HG03457 (cell line): ENCODE results near the gene KCNIP4.

ENCODE experiments used
- ATAC-seq: cut with Tn5 transposase; IDR thresholded peaks from one replicate; pipeline ENCODE4 v1.9.1; 2021; ENCODE audit warnings: moderate number of reproducible peaks; ENCODE audit not compliant: unreplicated experiment

KCNIP4 gene

DNA sequence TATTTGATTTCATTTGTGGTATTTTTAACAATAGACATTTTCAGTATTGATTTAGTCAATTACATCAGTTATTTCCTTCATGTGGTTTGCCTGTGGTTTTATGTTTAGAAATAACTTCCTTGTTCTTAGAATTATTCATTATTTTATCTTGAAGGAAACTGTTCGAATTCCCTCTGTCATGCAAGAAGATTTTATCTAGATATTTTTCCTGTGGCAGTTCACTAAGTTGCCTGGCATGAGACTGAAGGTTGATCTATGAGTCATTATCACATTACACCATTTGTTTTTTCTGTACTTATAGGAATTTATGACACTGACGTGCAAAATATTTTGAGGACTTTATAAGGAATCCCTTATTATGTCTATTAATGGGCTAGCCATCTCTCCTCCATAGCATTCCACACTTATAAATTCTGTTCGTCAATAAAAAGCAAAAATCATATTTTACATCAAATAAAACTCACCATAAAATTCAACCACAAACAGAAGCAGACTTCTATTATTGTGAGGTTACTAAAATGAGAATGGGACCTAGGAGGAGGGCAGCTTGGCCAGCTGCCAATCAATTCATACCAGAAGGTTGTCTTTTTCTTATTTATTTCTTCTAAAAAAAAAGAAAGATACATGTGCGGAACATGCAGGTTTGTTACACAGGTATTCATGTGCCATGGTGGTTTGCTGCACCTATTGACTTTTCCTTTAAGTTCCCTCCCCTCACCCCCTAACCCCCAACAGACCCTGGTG is 179.0 kb downstream of the KCNIP4 start:
- ATAC-seq: no peak

DNA sequence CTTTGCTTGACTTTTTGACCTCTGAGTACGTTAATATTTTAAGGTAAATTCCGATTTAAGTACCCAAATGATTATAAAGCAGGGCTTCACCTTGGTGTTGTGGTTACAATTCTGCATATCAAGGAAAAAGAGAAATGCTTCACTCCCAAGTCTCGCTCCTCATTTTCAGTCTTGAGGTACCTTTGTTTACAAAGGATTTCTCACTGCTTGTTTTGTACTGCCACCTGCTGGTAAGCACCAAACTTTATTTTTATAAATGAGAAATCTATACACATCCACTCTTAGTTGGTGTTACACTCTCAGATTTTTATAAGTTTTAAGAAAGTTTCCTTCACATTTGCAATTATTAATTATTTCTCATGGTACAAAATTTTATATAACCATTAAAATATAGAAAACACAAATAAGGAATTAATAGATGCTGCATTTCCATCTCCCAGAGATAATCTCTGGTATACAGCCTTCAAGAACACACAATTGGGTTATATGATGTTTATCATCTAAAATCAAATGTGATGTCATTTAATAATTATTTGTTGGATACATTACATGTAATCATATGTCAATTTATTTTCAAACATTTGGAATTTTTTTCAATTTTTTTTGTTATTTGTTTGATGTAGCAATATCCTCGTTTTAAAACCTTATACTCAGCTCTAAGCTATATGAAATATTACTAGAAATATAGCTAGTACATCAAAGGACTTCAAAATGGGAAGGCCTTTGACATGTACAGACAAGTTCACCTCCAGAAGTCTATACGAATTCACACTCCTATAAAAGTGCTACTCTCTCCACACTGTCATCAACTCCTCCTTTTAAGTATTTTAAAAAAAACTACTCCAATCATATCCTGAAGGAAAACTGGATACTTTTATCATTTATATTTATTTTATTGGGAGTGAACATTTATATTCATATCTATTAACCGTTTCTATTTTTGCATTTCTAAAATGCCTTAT is 179.9 kb downstream of the KCNIP4 start:
- ATAC-seq: no peak

DNA sequence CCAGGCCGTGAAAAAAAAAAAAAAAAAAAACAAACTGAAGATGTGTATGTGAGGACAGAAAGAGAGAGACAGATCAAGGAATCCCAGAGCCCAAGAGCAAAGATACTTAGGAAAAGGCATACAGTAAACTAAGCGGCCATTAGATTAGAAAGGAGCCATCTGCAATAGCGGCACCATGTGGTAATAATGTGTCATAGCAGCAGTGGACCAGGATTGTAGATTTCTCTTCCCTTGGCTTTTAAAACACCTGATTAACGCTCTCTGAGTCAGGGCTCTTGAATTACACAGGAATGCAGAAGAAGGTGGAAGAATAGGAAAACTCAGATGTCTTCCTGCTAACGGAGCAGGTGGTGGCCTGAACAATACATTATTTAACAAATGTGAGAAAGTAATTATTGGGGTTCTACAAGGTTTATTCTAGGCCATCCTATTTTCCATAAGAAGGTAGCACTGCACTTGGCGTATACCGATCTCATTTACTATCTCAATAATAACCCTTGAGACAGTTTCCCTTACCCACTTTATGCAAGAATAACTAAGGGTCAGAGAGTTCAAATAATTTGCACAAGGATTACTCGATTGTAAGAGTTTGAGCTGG is 182.7 kb downstream of the KCNIP4 start:
- peak; percentile 62 for ATAC-seq

DNA sequence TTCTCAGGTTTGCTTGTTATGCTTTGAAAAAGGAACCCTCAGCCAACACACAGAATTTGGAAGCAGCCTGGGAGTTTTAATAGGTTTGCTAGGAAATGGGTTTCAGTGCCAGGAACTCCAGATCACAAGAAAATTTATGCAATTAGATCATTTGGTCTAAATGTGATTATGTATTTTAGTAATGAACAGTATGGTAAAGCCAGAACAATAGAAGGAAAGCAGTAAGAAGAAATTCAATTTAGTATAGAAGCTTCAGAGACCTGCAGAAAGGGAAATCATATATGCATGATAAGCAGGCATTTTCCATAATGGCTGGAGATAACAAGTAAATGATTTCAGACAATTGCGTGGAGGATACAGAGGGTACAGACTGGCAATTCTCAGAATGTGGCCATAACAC is 184.7 kb downstream of the KCNIP4 start:
- ATAC-seq: no peak

DNA sequence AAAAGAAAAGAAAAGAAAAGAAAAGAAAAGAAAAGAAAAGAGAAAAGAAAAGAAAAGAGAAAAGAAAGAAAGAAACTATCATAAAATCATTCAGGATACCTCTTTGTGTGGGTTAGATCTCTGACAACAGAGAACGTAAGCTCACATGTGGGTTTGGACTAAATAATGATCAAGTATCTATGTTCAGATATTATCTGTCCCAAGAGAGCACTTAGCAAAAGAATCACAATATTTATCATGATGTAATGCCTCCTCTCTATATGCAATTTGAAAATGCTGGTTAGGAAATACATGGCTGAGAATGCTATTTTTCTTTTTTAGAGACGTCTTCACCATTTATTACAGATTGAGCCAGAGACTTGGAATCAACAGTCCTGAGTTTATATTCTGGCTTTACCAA is 191.3 kb downstream of the KCNIP4 start:
- ATAC-seq: no peak

DNA sequence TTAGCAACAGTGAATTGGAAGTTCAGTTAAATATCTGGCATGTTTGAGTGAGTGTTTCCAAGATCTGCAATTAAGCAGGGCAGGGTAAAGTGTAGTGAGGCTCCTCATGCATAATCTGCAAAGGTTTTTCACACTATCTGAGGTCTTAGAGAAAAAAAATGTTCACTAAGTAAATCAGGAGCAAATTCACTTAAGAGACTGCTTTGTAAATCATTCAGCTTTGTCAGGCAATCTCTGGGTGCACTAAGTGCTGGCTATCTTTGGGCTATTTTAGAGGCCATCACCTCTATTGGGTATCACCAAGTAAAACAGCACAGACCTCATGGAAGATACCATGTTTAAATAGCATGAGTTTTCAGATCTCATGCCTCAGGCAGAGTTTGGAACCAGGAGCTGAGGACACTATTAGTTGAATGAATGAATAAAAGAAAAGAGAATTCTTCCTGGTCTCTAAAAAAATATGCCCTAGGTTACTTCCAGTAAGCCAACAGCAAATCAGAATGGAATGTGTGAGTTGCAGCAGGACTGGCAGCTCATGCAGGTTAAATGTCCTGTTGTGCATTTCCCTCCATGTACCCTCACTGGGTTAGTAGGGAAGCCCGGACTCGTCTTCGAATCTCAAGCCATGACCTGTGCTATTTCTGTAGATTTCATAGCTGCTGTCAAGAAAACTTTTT is 195.3 kb downstream of the KCNIP4 start:
- ATAC-seq: no peak

DNA sequence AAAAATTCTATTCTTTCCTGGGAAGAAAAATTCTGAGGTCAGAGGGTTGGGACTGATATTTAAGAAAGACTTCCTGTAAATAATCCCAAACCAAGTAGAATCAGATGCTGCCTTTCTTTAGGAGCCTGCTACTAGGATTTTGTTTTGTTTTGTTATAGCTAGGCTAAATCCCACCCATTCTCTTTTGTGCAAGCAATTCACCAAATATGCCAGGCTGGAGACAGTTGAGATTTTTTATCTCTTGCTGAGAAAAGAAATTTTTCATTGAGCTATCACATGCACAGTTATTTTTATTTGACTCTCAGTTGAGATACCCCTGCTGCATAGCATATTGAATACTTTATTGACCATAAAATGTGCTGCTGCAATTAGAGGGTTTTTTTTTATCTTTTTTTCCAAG is 196.0 kb downstream of the KCNIP4 start:
- no peak for ATAC-seq

DNA sequence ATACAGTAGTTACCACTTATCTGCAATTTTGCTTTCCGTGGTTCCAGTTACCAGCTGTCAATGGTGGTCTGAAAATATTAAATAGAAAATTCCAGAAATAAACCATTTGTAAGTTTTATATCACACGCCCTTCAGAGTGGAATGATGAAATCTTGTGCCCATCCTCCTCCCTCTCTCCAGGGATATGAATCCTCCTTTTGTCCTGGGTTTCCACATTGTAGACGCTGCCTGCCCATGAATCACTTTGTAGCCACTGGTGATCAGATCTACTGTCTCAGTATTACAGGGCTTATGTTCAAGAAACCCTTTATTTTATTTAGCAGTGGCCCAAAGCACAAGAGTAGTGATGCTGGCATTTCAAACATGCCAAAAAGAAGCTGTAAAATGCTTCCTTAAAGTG is 198.6 kb downstream of the KCNIP4 start:
- no peak for ATAC-seq

DNA sequence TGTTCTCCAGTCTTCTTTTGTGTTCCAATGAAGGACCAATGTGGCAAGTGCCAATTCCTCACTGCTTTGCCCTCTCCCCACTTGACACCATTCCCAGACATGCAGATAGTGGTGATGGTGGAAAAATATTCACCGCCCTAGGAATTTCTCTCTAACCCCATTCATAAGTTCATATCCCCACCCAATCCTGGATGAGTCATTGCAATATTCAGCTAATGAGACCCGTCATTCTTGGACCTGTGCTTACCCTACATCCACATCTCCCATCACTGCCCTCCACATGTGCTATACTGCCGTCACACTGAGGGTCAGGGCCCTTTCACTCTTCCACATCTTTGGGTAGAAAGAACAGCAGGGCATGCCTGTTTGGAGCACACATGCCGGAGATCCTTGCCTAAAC is 199.2 kb downstream of the KCNIP4 start:
- ATAC-seq: no peak

DNA sequence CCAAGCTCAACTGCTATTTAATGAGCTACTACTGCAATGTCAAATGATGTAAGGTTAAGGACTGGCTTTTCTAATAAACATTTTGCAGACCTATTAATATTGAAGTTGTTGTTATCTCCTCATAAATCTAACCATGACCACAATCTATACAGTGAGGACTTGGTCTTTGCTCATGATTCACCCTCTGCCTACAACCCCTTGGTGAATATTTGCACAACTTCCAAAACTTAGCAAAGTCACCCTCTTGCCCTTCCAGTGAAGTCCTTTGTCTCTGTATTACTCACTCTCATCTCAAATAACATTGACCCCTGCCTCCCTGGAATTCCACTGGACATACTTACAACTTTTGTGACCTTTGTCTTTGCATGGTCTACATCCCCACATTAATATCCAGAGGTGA is 204.5 kb downstream of the KCNIP4 start:
- no peak for ATAC-seq

DNA sequence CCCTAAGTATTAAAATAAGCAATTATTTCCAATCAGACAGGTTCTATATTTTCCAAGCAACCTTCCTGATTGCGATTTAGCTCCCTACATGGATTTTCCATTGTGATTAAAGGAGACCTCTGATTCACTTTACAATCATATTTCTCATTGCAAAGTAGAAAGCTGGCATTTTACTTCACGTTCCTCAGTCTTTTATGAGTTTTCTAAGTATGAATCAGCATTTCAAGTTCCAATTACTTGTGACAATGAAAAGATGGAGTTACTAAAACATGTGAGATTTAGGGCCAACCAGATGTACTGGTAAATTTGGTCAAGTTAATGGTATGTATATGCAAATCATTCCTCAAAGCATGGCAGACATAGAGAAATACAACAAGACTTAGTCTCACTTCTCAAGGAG is 206.2 kb downstream of the KCNIP4 start:
- ATAC-seq: no peak

DNA sequence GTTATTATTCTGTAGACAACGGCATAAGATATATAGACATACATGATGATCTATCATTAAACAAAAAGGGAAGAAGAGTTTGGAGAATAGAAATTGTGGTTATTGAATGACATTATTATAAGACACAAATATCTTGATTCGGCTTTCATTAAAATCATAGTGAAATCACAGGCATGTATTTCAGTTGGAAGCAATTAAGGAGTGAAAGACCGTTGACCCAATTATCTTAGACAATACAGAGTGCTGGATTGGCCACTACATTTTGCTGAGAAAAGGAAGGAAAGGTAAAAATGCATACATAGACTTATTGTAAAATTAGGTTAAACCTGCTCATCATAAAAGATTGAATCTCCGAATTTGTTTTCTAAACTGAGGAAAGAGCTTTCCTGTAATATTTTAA is 209.8 kb downstream of the KCNIP4 start:
- ATAC-seq: no peak

DNA sequence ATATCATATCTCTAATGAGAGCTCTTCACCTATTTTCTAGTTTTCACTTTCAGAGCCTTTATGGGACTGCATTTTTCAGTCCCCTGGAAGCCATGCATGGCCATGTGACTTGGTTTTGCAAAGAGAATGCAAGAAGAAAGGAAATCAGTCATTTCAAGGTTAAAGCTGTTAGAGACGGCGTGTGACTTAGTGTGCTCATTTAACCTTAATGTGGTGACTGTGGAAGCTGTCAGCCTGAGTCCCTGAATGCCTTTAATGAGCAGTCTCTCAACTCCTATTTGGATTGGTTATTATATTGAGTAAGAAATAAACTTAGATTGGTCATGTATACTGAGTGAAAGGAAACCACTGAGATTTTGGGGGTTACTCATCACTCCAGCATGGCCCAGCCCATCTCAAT is 212.7 kb downstream of the KCNIP4 start:
- ATAC-seq: no peak

DNA sequence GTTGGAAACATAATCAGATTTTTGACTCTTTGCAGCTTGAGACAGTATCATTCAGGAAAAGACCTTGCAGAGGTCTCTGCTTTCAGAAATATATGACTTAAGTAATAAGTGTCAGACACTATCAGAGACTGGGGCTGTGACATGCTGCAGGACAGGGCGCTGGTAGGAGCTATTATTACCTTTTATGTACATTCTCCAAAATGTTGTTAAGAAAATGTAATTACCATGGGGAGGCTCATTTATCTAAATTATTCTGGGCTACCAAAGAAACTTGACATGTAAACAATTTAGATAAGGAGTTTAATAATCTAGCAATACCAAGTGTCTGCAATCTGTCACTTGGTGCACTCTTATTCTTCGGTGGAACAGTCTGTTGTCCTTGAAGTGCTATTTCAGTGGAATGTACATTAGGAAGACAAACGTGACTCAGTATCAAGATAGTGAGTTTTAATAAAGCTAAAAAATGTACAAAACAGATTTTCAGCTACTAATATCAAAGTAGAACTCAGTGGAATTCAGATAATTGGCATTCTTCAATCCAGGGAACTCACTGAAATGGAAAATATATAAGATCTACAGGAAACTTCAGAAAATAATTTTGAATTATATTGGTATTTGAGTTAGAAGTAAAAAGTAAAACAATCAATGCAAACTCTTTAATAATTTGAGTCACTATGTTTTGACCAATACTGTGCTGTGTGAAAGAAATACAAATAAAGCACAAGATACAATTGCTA is 214.5 kb downstream of the KCNIP4 start:
- no peak for ATAC-seq

DNA sequence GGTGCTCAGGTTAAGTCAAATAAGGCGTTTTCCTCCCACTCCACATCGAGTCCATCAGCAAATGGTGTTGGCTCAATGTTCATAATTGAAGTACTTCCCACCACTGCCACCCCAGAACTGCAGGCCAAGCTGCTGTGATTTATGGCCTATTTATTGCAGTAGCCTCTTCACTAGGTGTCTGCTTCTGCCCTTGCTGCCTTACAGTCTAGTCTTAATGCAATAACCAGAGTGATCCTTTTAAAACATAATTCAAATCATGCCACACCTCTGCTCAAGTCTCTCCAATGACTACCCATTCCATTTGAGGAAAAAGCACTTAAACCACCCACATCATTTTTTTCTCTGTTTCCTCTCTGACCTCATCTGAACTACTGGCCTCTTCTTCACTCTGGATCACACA is 220.3 kb downstream of the KCNIP4 start:
- no peak for ATAC-seq

DNA sequence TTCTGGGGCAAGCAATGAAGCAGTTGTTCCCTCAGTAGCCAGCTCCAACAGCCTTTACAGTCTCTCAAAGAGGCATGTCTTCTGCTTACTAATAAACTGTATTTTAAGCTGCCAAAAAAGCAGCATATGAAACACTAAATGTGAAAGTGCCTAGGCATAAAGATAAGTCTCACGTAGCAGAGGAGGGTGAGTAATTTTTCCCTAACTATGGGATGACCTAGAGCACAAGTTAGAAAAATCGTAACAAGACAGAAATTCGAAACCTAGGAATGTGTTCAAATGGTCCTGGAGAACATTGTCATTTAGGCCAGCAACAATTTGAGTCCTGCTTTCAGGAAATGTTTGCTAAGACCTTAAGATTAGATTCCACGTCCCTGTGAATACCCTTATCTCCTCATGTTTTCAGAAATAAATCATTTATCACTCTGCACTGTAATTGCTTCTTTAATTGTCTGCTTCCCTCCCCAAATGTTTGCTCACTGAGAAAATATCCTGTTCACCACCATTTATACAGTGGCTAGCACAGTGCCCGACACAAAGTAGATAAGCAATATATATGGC is 222.2 kb downstream of the KCNIP4 start:
- ATAC-seq: no peak

DNA sequence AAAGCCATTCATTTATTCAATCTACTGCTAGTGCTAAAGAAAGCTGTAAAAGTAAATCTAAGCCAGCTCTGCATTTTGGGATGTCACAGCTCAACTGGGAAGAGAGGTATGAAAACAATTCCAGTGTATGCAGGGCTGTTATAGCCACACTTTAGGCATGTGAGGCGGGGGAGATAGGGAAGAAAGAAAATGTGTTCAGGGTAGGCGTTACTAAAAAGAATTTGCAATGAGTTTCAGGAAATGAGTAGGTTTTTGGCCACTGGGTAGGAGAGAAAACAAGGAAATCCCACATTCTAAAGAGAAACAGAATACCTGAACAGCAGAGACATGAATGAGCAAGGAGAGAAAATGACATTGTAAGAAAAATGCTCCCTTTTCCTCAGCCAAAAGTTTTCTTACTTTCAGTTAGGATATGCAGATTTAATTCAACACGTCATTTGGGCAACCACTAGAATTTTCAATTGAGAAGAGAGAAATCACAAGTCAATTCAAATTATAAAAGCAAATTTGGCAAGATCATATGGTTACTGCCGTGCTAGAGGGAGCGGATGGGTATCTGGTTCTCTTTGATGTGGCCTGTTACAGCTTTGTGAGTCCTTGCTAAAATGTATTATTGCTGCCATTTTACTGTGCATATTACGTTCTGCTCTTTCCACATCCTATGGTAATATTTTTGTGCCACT is 226.3 kb downstream of the KCNIP4 start:
- ATAC-seq: no peak

DNA sequence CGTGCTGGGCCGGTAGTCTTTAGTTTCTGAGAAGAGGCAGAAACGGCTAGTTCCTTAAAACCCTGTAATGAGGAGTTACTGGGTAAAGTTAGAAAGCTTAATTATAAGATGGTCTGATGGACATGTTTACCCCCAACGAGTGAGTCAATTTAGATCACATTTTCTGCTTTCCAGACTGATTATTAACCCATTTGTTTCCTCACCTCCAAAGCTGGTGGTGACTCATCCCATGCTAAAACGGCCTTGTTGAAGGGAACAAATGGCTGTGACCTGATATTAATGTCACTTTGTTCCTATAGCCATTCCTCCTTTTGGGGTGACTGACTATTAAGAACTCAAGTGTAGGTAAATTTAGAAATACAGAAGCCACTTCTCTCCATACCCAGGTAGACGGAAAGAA is 232.0 kb downstream of the KCNIP4 start:
- ATAC-seq: no peak

DNA sequence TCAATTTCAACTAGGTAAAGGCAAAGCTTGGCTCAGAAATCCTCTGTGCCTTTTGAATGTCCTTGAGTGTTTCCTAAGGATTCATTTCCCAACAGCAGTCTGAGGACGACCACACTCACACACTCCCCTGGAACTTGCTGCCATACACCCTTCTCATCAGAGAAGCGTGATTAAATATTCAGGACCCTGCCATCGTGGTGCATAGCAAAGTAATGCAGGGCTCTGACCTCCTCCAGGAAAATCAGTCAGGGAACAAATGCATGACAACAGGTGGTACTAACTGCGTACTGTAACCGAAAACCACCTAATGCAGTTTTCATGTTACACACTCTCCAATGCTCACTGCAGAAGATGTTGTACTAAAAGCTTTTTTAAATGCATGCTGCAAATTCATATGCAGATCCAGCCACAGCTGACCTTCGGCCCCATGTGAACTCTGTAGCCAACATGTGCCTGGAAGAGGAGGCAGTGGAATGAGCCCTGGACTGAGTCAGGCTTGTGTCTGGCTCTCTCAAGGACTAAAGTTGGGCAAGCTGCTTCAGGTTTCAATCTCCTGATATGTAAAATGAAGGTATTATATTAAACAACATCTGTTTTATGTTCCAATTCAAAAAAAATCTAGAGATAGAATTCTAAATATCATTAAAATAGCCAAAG is 238.3 kb downstream of the KCNIP4 start:
- no peak for ATAC-seq
